SK-N-MC (cell line): ENCODE data around the gene ABLIM2.

ENCODE experiments used
- EZH2 ChIP-seq: fragments of 200-600 bp; sonication (generic); IDR thresholded peaks from one replicate; pipeline ENCODE4 v1.6.1; 2017; ENCODE audit warnings: antibody characterized with exemption
- POLR2AphosphoS5 ChIP-seq: IDR thresholded peaks from 2 replicates; pipeline ENCODE4 v1.6.1; 2012; ENCODE audit warnings: mild to moderate bottlenecking, low read depth, low read length, borderline replicate concordance

DNA sequence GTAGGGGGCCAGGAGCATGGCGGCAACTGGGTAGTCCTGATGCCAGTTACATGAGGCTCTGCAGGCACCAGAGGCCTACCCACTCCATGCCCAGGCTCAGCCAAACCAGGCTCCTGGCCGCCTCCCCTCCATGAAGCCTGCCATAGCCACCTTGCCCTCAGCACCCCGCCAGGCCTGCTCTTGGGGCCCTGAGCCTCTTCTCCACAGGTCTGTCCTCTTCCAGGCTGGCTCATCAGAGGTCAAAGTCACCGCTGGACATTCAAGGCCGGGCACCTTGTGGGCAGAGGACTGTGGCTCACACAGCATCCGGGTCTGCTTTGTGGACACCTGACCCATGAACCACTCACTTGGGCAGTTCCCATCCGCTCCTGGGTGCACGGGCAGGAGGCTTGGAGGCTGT is 158.9 kb downstream of the ABLIM2 start:
- no peak for TF ChIP-seq EZH2
- TF ChIP-seq POLR2AphosphoS5: no peak
